Kidney capillary endothelial cell (primary cell): ENCODE results near the gene KEAP1.

Experiments
- DNase-seq: peaks from one replicate; pipeline ENCODE4 v3.0.0-alpha.2; 2018; ENCODE audit warnings: low spot score

The KEAP1 gene

DNA sequence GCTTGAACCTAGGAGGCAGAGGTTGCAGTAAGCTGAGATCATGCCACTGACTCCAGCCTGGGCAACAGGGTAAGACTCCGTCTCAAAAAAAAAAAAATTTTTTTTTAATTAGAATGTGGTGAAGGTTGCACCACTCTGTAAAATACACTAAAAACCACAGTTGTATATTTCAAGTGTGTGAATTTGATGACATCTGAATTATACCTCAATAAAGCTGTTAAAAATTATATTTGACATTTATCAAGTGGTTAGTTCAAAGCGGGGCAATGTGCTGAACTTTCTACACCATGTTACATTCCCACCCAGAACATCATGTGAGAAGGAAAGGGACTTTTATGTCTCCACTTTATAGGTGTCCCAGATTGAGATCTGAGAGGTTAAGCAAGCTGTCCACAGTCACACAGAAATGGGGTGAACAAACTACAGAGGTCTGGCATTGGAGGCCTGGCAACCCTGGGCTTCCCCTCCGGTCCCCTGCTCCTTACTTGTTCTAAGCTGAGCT, 20.0 kb upstream of the KEAP1 start:
- DNase-seq: no peak

- DNase-seq: no peak
These were observed 18.5 kb upstream of the KEAP1 start for GRCh38 chr19:10521461-10522171.

GRCh38 chr19:10520652-10521318, 17.6 kb upstream of the KEAP1 start:
- DNase-seq: no peak

- no peak for DNase-seq
These were observed 16.3 kb upstream of the KEAP1 start for GRCh38 chr19:10519421-10519820.

DNA sequence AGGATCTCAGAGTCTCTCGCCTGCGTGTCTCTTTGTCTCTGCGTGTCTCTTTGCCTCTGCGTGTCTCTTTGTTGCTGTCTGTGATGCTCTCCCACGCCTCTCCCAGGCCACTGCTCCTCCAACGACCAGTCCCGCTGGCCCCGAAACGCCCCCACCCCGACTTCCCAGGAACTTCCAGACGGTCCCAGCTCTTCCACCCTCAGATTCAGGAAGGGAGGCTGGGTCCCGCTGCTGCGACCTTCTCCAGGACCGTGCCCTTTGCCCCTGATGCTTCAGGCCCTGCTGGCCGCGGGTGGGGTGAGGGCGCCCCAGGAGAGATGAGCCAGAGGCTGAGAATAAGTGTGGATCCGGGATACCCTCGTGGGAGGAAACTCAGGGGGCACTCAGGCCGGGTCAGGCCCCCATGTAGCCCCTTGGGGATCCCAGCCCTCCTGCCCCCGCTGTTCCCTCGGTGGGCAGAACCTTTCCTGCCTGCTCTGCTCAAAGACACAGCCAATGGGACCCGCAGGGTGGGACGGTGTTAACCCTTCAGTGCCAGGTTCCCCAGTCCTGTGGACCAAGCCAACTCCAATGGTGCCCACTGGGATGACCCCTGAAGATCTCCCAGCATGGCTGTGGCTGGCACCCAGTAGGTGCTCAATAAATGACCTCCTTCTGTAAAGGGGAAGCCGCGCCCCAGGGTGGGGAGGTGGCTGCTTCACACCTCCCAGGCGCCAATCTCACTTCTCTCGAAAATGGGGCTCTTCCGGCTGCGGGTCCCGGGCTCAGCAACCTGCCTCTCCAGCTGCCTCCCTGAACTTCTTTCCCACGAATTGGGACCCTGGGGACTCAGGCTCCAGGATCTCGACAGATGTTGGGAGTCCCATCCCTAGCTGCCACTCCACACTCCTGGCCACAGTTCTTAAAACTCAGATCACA, 15.5 kb upstream of the KEAP1 start:
- DNase-seq: no peak

GRCh38 chr19:10517760-10518443, 14.7 kb upstream of the KEAP1 start:
- DNase-seq: no peak

DNA sequence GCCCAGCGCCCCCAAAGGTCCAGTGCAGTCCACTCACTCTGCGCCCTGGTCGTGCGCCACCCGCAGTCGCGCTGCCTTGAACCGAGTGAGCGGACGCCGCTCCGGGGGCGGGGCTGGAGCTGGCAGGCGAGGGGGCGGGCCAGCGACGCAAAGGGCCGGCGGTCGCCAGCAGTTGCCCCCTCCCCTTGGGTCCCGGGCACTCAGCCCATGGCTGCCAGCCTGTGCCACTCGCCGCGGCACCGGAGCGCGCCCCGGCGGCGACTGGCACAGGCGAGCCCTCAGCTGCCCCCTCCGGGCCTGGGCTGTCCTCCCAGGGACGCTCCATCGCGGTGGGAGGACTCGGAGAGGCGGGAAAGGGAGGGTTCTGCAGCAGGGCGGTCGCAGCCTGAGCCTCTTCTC, 14.2 kb upstream of the KEAP1 start, which contains the start of gene S1PR5:
TSS of gene S1PR5 (minus strand) at position 87 of the 399 bp plus-strand sequence. CDS start 2,436 bp downstream, outside the sequence.
- DNase-seq: no peak

DNA sequence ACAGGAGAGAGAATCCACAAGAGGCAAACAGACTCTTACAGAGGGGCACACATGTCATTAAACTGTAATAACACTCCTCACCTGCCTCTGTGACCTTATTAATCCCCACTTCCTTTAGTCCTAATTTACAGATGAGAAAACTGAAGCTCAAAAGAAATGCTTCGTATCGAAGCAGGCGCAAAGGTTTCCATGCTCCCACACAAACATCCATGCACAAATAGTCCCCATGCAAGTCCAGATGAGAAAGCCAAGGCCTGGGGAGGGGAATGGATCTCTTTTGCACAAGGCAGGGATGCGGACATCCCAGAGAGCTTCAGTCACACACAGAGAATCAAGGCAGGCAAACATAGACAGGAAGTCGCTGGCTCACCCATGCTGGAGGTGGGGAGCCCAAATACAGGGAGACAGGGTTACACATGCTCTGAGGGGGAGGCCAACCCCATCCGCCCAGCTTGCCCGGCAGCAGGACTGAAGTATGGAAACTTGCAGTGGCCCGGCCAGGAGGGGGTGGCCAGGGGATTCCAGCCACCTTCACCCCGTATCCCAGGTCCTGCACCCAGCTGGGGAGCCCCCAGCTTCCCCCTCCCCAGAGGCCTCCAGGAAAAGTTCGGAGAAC, 13.6 kb upstream of the KEAP1 start:
- DNase-seq: no peak

DNA sequence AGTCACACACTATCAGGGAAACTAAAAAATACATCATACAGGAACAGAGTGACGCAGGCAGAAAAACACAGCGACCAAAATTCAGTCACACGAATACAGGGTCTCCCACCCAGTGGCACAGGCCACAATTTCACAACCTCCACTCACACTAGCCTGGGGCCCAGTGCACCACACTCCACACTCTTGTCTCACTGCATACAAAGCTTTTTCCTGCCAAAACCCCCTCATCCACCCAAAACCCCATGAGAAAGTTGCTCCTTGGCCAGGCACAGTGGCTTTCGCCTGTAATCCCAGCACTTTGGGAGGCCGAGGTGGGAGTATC, 12.9 kb upstream of the KEAP1 start:
- no peak for DNase-seq

DNA sequence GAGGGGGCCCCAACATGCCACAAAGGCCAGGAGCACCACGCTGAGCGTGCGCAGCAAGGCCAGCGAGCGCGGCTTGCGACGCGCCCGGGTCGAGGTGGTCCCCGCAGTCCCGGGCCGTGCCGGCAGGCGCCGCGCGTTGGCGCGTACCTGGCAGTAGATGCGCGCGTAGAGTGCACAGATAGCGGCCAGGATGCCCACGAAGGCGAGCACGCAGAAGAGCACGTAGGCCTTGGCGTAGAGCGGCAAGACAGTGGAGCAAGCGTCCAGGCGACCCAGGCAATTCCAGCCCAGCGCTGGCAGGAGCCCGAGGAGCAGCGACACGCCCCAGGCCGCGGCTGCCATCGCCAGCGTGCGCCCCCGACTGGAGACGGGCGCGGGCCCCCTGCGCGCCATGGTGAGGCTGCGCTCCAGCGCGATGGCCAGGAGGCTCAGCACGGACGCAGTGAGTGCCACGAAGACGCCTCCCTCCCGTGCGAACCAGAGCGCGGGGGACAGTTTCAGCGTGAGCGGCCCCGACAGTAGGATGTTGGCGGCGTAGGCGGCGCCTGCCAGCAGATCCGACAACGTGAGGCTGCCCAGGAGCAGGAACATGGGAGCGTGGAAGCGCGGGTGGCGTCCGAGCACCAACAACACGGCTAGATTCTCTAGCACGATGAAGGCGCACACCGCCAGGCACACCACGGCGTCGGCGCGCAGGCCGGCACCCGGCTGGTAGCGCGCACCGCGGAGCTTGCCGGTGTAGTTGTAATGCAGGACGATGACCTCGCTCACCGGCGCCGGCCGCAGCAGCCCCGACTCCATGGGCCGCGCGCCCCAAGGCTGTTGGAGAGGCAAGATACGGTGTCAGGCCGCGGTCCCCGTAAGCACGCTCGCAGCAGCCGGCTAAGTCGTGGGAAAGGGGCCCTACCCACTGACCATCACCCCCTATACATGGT, 11.3 kb upstream of the KEAP1 start:
- DNase-seq: no peak

DNA sequence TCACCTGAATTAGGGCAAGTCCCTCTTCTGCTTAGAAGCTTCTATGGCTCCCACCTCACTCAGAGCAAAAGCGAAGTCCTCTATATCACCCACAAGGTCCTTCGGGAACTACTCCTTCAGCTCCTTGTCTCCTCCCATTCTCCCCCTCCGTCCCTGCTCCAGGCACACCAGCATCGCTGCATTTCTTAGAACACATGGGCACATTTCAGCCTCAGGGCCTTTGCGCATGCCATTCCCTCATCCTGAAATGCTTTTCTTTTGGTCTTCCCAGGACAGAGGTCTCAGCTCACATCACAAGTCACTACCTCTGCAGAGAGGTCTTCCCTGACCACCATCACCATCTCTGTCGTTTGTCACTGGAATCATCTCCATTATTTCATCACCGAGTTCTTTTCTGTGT, 10.1 kb upstream of the KEAP1 start:
- no peak for DNase-seq

GRCh38 chr19:10510301-10510802, 7.2 kb upstream of the KEAP1 start:
- no peak for DNase-seq

- no peak for DNase-seq
These were observed 5.6 kb upstream of the KEAP1 start for GRCh38 chr19:10508707-10509106.

DNA sequence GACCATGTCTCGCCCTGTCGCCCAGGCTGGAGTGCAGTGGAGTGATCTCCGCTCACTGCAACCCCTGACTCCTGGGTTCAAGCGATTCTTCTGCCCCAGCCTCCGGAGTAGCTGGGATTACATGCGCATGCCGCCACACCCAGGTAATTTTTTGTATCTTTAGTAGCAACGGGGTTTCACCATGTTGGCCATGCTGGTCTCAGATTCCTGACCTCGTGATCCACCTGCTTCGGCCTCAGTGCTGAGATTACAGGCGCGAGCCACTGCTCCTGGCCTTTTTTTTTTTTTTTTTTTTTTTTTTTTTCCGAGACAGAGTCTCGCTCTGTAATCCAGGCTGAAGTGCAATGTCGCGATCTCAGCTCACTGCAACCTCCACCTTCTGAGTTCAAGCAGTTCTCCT, 4.9 kb upstream of the KEAP1 start:
- no peak for DNase-seq

DNA sequence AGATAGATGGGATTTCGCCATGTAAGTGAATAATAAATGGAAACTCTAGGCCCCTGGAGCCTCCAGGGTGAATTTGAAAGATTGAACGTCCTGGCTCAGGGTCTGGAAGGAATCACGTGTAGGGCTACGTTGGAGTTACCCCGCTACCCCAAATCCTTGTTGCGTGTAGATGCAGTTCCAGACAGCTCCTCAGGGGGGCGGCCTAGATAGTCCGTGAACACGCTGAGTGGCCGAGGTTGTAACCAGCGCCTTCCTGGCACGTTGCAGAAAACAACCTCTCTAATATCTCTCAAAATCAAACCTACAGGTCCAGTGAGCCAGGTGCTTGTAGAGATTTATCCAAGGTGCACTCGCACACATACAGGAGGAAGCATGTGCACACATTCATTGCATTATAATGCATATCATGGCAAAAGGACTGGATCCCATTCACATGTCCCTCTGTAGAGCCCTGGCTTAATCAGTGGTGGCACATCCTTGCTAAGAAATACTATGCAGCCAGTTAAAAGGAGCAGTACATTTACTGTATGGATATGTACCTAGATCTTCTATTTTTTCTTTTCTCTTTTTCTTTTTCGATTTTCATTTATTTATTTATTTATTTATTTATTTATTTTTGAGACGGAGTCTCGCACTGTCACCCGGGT, 2.5 kb upstream of the KEAP1 start:
- DNase-seq: peak; percentile 52

DNA sequence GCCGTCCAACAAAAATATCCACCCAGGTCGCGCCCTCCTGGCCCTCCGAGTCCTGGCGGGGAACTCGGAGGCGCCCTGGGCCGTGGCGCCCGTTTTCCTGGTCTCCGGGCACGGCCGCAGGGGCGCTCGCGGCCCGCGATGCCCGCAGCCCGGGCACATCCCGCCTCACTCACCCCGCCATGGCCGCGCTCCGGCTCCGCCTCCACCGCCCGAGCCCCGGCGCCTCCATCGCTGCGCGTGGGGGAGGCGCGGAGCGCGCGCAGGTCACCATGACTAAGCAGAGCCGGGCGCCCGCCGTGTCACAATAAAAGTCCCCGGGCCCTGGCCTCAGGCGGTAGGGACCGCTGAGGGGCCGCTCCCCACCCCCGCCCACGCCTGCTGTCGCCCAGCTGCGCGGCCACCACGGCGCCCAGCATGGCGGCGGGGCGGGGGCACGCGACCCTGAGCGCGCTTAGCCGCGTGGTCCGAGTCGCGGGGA, 593 bp downstream of the KEAP1 start:
- DNase-seq: peak; percentile 89

DNA sequence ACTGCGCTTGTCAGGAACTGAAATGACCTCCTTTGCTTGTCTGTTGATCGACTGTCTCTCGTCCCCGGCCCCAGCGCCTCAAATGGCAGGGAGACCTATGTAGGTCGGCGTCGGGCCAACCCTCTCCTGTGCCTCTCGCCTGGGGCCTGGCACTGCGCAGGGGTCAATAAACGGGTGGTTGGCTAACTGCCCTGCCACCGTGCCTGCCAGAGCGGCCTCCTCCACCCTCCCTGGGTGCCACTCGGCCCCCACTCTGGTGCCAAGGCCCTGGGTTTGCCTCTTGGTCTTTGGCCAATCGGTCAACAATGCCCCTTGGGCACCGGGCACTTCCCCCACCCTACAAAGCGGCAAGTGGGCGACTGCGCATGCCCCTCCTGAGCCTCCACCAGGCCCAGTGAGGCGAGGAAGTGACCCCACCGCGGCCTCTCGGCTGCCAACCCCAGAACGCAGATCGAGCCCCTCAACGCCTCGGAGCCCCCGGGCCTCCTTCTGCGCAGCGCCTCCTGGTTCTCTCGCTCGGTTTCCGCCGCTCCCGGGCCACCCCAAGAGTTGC, 1.1 kb downstream of the KEAP1 start:
- peak; percentile 38 for DNase-seq

GRCh38 chr19:10500247-10500592, 2.9 kb downstream of the KEAP1 start:
- DNase-seq: no peak

GRCh38 chr19:10499550-10500246, 3.5 kb downstream of the KEAP1 start:
- DNase-seq: no peak
